Measurements from ENCODE around the gene HES6.
"Not testable (repeated sequence)": the region's sequence is repeated elsewhere in the genome, so short reads cannot be mapped to it uniquely, and the experiment has no call there.

HES6 gene

DNA sequence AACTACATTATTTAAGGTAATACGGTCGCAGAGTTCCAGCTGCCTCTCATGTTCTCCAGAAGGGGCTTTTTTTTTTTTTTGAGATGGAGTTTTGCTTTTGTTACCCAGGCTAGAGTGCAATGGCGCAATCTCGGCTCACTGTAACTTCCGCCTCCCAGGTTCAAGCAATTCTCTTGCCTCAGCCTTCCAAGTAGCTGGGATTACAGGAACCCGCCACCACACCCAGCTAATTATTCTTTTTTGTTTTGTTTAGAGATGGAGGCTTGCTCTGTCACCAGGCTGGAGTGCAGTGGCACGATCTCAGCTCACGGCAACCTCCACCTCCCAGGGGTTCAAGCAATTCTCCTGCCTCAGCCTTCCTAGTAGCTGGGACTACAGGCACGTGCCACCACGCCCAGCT lies 33.6 kb upstream of the HES6 start:
- not testable (repeated sequence) for DNase-seq (ENCODE audit: low read depth in 2 of 2)

DNA sequence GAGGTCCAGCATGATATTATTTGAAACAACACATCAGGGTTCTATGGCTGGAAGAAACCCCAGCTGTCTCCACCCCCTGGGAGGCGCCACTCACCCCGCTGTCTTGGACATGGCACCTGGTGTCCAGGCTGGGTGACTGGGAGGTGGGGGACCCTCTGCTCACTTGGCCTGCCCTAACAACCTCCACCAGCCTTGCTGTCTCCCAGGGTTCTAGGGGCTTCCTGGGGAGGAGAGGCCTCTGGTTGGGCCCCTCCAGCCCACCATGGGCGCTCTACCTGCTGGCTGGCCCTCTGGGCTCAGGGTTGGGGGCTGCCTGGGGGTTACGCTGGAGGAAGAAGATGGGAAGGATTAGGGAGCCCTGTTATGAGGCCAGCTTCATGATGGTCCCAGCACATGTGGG lies 32.3 kb upstream of the HES6 start:
- DNase-seq (ENCODE audit: low read depth in 2 of 2): no peak

- not testable (repeated sequence) for DNase-seq (ENCODE audit: low read depth in 2 of 2)
These were observed 31.8 kb upstream of the HES6 start for GRCh38 chr2:238271686-238272085.

DNA sequence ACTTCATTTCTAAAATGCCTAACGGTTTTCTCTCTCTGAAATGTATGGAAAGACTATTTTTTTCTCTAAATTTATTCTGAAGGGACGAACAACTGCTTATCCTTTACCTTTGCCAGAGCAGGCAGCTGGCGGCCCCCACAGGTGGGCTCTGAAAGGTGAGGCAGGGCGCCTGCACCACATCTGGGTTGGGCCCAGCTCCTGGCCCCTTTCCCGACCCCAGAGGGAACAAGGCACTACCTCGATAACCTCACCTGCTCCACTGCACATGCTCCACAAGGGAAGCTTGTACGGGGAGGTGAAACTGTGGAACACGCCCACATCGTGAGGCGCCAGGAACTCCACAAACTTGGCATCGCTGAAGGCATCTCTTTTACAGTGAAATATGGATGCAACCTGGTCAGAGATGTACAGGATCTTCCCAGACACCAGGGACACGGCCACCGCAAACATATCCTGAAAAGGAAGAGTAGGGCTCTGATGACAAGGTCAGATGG lies 31.3 kb upstream of the HES6 start:
- DNase-seq (ENCODE audit: low read depth in 2 of 2): no peak

- DNase-seq (ENCODE audit: low read depth in 2 of 2): no peak
These were observed 30.8 kb upstream of the HES6 start for GRCh38 chr2:238270606-238271005.

- DNase-seq (ENCODE audit: low read depth in 2 of 2): no peak
These were observed 29.9 kb upstream of the HES6 start for GRCh38 chr2:238269741-238270140.

DNA sequence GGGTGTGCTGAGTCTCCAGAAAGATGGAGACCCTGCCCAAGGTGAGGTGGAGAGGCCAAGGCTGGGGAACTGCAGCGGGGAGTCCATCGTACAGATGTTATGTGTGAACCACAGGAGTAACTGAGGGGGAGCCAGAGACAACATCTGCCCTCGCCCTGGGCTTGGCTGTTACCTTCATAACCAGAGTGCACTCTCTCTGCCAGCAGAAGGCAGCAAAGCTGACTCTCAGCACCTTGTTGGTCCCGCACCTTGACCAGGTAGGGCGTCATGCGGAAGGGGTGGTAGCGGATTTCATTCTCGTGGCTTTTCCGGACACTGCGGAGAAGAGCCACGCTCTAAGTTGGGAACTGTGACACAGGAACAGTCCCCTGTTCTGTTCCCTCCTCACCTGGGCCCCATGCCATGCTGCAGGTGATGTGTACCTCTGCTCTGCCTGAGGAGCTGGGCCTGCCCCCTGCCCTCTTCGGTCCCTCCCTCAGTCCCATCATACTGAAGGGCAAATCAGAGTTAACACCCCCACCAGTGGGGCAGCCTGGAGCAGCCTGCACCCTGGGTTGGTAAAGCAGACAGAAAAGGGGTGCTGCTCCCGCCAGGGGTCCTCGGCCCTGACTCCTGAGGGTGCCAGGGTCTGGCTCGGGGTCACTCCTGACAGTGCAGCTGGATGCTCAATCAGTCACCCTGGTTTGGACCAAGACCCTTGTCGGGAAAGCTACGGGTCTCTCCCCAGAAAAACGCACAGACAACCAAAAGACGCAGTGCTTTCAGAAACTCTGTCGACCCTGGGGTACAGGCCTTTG lies 28.2 kb upstream of the HES6 start:
- DNase-seq (ENCODE audit: low read depth in 2 of 2): no peak

DNA sequence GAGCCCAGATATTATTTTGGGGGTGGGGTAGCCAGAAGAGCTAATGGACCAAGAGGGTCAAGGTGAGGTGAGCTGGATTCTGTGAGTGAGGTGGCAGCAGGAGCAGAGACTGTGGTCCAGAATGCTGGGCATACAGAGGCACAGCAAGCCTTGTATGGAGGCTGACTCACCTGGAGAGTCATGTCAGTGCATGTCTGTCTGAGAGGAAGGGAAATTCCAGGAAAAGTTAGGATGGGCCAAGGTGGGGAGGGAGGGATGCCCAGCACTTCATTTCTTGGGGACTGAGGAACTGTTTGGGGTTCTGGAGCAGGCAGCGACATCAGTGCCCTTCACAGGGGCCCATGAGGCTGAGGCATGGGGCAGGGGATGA lies 27.5 kb upstream of the HES6 start:
- DNase-seq (ENCODE audit: low read depth in 2 of 2): no peak

- no peak for DNase-seq (ENCODE audit: low read depth in 2 of 2)
These were observed 25.8 kb upstream of the HES6 start for GRCh38 chr2:238265605-238266004.

GRCh38 chr2:238264072-238264460 lies 24.2 kb upstream of the HES6 start:
- DNase-seq (ENCODE audit: low read depth in 2 of 2): no peak

DNA sequence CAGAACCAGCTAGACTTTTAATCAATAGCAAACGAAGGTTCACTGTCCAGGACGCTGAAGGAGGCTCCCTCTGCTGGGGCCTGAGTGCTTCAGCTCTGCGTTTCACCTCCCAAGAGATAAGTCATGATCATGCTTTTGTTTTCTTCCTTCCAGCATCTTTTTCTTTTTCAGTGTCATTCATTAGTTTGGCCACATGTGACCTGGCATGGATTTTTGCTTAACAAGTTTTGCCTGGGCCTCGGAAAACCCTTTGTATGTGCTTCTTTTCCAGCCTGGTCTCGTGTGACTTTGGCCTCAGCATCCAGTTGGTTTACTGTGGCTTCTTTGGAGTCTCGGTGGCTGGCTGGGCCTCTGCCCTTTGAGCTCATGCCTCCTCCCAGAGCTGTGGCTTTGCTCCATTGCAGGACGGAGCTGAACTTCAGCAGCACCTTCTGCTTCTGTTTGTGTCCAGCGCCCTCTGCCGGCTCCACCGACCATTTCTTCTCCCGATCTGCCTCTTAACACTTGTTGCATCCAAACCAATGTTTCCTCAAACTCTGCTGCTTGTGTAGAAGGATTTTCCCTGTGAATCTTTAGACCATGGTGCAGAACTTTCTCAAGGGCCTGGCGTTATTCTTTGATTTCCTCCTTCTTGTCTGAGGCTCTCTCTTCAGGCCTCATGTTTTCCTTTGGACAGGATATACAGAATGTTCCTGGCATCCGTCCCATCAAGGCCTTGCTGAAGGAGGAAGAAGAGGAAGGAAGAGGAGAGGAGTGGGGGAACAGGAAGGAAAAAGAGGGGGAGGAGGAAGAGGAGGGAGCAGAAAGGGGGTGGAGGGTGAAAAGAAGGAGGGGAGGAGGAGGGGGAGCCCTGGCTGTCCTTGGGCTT lies 23.6 kb upstream of the HES6 start:
- DNase-seq (ENCODE audit: low read depth in 2 of 2): peak; percentile 36 to 41

DNA sequence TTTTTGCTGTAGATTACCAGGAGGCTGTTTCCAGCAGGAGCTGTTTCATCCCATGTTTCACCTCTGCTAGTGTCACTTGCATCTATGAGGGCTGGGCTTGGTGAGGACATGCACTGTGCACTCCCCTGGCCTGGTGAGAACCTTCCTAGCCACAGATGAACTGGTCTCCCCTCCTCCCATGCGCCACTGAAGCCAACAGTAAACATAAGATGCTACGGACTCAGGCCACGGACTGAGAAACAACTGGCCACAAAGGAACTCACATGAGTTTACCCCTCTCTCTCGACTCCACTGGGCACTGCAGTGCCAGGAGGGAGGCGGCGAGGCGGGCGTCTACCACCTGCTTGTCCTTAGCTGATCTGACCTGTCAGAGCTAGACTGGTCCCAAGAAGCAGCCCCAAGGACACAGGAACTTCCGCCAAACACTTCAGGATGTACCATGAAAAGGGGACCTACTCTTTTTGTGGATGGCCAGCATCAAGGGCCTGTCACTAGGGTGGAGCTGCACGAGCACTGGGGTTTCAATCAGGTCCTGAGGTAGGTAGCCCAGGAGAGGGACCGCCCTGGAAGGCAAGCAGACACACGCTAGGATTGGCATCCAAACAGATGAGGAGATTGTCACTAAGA lies 22.8 kb upstream of the HES6 start:
- DNase-seq (ENCODE audit: low read depth in 2 of 2): no peak

- no peak for DNase-seq (ENCODE audit: low read depth in 2 of 2)
These were observed 22.0 kb upstream of the HES6 start for GRCh38 chr2:238261718-238262375.

DNA sequence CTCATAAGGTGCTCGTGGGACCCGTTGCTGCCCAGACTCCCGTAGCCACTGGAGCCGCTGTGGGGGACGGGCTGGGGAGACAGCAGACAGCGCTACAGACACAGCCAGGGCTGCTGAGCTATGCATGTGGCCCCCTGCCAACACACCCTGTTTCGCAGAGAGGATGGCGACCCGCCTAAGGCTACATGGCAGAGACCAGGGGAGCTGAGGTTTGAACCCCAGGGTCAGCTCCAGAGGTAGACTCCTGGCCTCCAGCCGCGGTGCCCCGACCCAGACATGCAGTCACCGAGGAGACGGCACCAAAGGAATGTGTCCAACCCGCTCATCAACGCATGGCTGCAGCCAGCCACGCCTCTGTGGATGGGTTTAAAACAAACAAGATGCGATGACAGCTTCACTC lies 21.0 kb upstream of the HES6 start:
- DNase-seq (ENCODE audit: low read depth in 2 of 2): no peak

GRCh38 chr2:238259061-238260020 lies 19.5 kb upstream of the HES6 start:
- no peak for DNase-seq (ENCODE audit: low read depth in 2 of 2)

DNA sequence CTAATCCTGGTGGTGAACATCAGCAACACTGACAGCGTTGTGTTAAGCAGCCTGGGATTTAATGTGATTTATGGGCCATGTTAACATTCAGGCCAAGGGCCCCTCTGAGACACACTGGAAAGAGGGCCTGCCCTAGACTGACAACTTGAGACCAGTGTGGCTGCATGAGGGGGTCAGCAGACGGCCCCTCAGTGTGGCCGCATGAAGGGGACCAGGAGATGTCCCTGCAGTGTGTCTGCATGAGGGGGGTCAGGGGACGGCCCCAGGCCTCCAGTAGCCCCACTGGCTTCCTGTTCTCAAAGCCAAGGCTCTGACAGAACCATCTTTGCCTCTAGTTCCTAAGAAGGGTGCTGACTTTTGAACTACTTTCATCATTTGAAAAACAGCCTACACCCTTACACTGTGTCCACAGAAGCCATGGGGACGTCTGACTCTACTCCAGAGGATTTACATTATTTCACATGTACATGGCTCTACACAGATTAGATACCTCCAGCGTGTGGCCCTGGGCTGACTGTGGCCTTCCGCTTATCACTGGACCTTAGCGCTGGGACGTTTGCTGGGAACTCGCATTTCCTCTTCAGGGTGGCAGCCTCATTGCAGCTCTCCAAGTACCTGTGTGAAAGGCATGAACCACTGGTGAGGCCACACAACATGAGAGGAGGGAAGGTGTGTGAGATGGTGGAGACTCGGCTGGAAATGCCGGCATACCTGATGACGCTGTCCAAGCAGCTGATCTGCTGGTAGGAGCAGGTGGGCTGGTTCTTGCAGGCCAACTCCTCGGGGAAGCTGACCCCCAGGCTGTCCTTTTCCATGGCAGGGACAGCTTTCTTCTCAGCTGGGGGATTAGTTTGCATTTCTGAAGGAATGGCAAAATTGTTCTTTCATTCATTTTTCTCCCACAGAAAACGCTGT lies 18.2 kb upstream of the HES6 start:
- DNase-seq (ENCODE audit: low read depth in 2 of 2): no peak

GRCh38 chr2:238256594-238257104 lies 16.8 kb upstream of the HES6 start:
- DNase-seq (ENCODE audit: low read depth in 2 of 2): peak; percentile 32 to 41

- no peak for DNase-seq (ENCODE audit: low read depth in 2 of 2)
These were observed 16.3 kb upstream of the HES6 start for GRCh38 chr2:238256111-238256510.

DNA sequence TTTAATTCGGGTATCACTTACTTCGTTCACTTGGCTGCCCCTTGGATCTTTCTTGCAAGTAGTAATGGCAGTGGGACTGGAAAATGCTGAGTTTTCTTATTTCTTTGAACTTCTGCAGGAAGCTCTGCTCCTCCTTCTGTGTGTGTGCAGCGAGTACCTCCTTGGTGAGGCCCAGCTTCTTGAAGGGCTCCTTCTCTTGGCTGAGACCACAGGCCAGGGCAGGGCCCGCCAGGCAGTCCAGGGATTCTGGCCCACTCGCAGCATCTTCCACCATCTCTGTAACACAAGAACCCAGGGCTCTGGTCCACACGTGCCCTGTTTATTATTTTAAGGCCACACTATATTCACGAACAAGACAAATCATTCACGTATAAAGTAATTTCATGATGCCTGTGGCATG lies 15.8 kb upstream of the HES6 start:
- no peak for DNase-seq (ENCODE audit: low read depth in 2 of 2)
